ENCODE results near the gene HAVCR1. TPM values are rescaled to one million over a fixed set of nuclear protein-coding genes. Genes with fewer than 3 reads are reported as not detected.

The HAVCR1 gene
- total RNA-seq, 1 experiment from 2014 or later = not detected

- Mint-ChIP-seq H3K27me3 (ENCODE audit: insufficient read depth, unreplicated experiment) (no peaks in the 10 kb centered on the region), H3K4me1 (ENCODE audit: insufficient read depth, unreplicated experiment) (no peaks in the 10 kb centered on the region), H3K4me3 (ENCODE audit: unreplicated experiment) (no peak overlapping the region), H3K9me3 (ENCODE audit: unreplicated experiment) (no peaks in the 10 kb centered on the region), H3K27ac (ENCODE audit: low read depth, unreplicated experiment) (no peak overlapping the region), H3K36me3 (ENCODE audit: insufficient read depth, unreplicated experiment) (no peaks in the 10 kb centered on the region)
- CTCF ChIA-PET = no interaction called here
- TF ChIP-seq CTCF (IDR thresholded peaks at IDR 0.05; ENCODE audit: unreplicated experiment) = no peak
- no peak for DNase-seq (ENCODE audit: unreplicated experiment)
- POLR2A ChIA-PET = no interaction called here
- intact Hi-C loops (cut with micrococcal nuclease) = no loop called here
- BruUV-seq (replicated peaks) = no TSS peak
Measured at GRCh38 chr5:157004893-157005551, 53.9 kb downstream of the HAVCR1 start.

- ChIA-PET POLR2A (no interaction called here), CTCF (interaction anchor here (0.6 kb wide), 1 partner anchor 9 kb away, joined by 3 read pairs; no protein-coding TSS in a partner anchor)
- no peaks in the 10 kb centered on the region for H3K4me1 Mint-ChIP-seq (ENCODE audit: insufficient read depth, unreplicated experiment)
- no peaks in the 10 kb centered on the region for H3K36me3 Mint-ChIP-seq (ENCODE audit: insufficient read depth, unreplicated experiment)
- H3K4me3 Mint-ChIP-seq (ENCODE audit: unreplicated experiment) = no peak overlapping the region
- no TSS peak for BruUV-seq (replicated peaks)
- intact Hi-C loops (cut with micrococcal nuclease) = no loop called here
- peaks cover 31% of the 10 kb centered on the region for H3K27me3 Mint-ChIP-seq (ENCODE audit: insufficient read depth, unreplicated experiment)
- no peak for DNase-seq (ENCODE audit: unreplicated experiment)
- H3K9me3 Mint-ChIP-seq (ENCODE audit: unreplicated experiment) = peaks cover 8% of the 10 kb centered on the region
- H3K27ac Mint-ChIP-seq (ENCODE audit: low read depth, unreplicated experiment) = no peak overlapping the region
- no peak for TF ChIP-seq CTCF (IDR thresholded peaks at IDR 0.05; ENCODE audit: unreplicated experiment)
Measured at GRCh38 chr5:156991714-156992113, 67.2 kb downstream of the HAVCR1 start.

GRCh38 chr5:156984064-156984463 is 74.9 kb downstream of the HAVCR1 start:
- peaks cover 69% of the 10 kb centered on the region for H3K27me3 Mint-ChIP-seq (ENCODE audit: insufficient read depth, unreplicated experiment)
- intact Hi-C loops (cut with micrococcal nuclease) = no loop called here
- ChIA-PET CTCF (interaction anchor here (0.6 to 1.0 kb wide), 2 partner anchors 31 to 1196 kb away, joined by 3 to 4 read pairs; no protein-coding TSS in a partner anchor), POLR2A (interaction anchor here (0.8 kb wide), 1 partner anchor 944 kb away, joined by 3 read pairs; no protein-coding TSS in a partner anchor)
- no peak for TF ChIP-seq CTCF (IDR thresholded peaks at IDR 0.05; ENCODE audit: unreplicated experiment)
- H3K4me1 Mint-ChIP-seq (ENCODE audit: insufficient read depth, unreplicated experiment) = no peaks in the 10 kb centered on the region
- BruUV-seq (replicated peaks) = no TSS peak
- no peak overlapping the region for H3K4me3 Mint-ChIP-seq (ENCODE audit: unreplicated experiment)
- no peaks in the 10 kb centered on the region for H3K36me3 Mint-ChIP-seq (ENCODE audit: insufficient read depth, unreplicated experiment)
- no peak for DNase-seq (ENCODE audit: unreplicated experiment)
- peaks cover 8% of the 10 kb centered on the region for H3K9me3 Mint-ChIP-seq (ENCODE audit: unreplicated experiment)
- no peak overlapping the region for H3K27ac Mint-ChIP-seq (ENCODE audit: low read depth, unreplicated experiment)

- no TSS peak for BruUV-seq (replicated peaks)
- intact Hi-C loops (cut with micrococcal nuclease) = no loop called here
- TF ChIP-seq CTCF (IDR thresholded peaks at IDR 0.05; ENCODE audit: unreplicated experiment) = no peak
- no peaks in the 10 kb centered on the region for H3K4me1 Mint-ChIP-seq (ENCODE audit: insufficient read depth, unreplicated experiment)
- H3K27ac Mint-ChIP-seq (ENCODE audit: low read depth, unreplicated experiment) = no peak overlapping the region
- no peak for DNase-seq (ENCODE audit: unreplicated experiment)
- H3K4me3 Mint-ChIP-seq (ENCODE audit: unreplicated experiment) = no peak overlapping the region
- H3K27me3 Mint-ChIP-seq (ENCODE audit: insufficient read depth, unreplicated experiment) = peaks cover 57% of the 10 kb centered on the region
- no peaks in the 10 kb centered on the region for H3K9me3 Mint-ChIP-seq (ENCODE audit: unreplicated experiment)
- ChIA-PET CTCF (interaction anchor here (0.6 kb wide), 1 partner anchor 782 kb away, joined by 3 read pairs; no protein-coding TSS in a partner anchor), POLR2A (no interaction called here)
- H3K36me3 Mint-ChIP-seq (ENCODE audit: insufficient read depth, unreplicated experiment) = no peaks in the 10 kb centered on the region
Measured at GRCh38 chr5:156981481-156981880, 77.4 kb downstream of the HAVCR1 start.

Other genes with a start within 250 kb of the HAVCR1 start
- not detected in 2 replicates for gene PPP1R2B, start 208.8 kb downstream of the HAVCR1 start, total RNA-seq (2022)
- not detected in 2 replicates for gene TIMD4, start 95.9 kb downstream of the HAVCR1 start, total RNA-seq (2022)
- gene HAVCR2, start 49.9 kb upstream of the HAVCR1 start, total RNA-seq (2022) = 0.17 TPM in 1 of 2 replicates, not detected in the other
- 14.7 and 16.9 TPM in 2 replicates for gene MED7, start 83.7 kb upstream of the HAVCR1 start, total RNA-seq (2022)
- gene GARIN3, start 107.1 kb upstream of the HAVCR1 start, total RNA-seq (2022) = not detected in 2 replicates
- not detected in 2 replicates for gene ITK, start 121.7 kb upstream of the HAVCR1 start, total RNA-seq (2022)
- gene CYFIP2, start 207.0 kb upstream of the HAVCR1 start, total RNA-seq (2022) = 50.5 and 50.8 TPM in 2 replicates